Inferior parietal cortex (tissue), 1 donor: ENCODE data around the gene CRIP1.
A peak's percentile ranks its signal among the peaks of the same experiment; 100 is the strongest.

Source experiments
- DNase-seq: peaks from one replicate; pipeline ENCODE4 v3.0.0-alpha.2; 2016; ENCODE audit errors: extremely low spot score

CRIP1 gene

GRCh38 chr14:105486163-105486973 is at the start of gene CRIP1:
CRIP1 (plus strand) TSS chr14:105486886; CDS start chr14:105487260, 374 bp downstream.
- no peak for DNase-seq

- DNase-seq: no peak
Observed at GRCh38 chr14:105436891-105437722, 49.6 kb upstream of the CRIP1 start.

- no peak for DNase-seq
Observed at GRCh38 chr14:105437723-105438500, 48.8 kb upstream of the CRIP1 start.

- DNase-seq: no peak
Observed at GRCh38 chr14:105439179-105439578, 47.5 kb upstream of the CRIP1 start.

GRCh38 chr14:105439710-105440553 is 46.8 kb upstream of the CRIP1 start:
- DNase-seq: no peak

- DNase-seq: no peak
Observed at GRCh38 chr14:105440554-105440900, 46.2 kb upstream of the CRIP1 start.

- no peak for DNase-seq
Observed at GRCh38 chr14:105440992-105441391, 45.7 kb upstream of the CRIP1 start.

- DNase-seq: no peak
Observed at GRCh38 chr14:105442125-105442524, 44.6 kb upstream of the CRIP1 start.

- no peak for DNase-seq
Observed at GRCh38 chr14:105442834-105443233, 43.9 kb upstream of the CRIP1 start.

- DNase-seq: no peak
Observed at GRCh38 chr14:105444859-105445258, 41.8 kb upstream of the CRIP1 start.

- DNase-seq: no peak
Observed at GRCh38 chr14:105445290-105445689, 41.4 kb upstream of the CRIP1 start.

GRCh38 chr14:105445901-105446845 is 40.5 kb upstream of the CRIP1 start:
- DNase-seq: no peak

GRCh38 chr14:105446971-105447370 is 39.7 kb upstream of the CRIP1 start:
- DNase-seq: no peak

GRCh38 chr14:105447651-105448640 is 38.7 kb upstream of the CRIP1 start:
- DNase-seq: no peak

- peak; percentile 68 for DNase-seq
Observed at GRCh38 chr14:105448706-105449111, 38.0 kb upstream of the CRIP1 start.

- no peak for DNase-seq
Observed at GRCh38 chr14:105449276-105450122, 37.2 kb upstream of the CRIP1 start.

- no peak for DNase-seq
Observed at GRCh38 chr14:105450123-105450505, 36.6 kb upstream of the CRIP1 start.
